Measurements from ENCODE around the gene RNF168.

DNA sequence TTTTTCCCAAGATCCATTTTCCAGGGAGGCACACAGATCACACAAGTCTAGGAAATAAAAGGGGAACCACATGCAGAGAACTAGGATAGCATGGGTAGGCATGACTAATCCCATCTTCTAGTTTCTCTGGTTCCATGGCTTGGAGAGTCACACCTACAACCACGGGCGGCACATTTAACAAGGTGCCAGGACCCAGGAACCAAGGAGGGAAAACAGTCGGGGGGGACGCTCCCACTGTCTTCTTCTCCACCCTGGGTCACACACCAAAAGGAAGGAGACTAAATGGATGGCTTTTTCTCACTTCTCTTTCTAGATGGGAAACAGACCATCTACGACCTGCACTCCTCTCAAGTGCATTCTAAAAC, 16.1 kb upstream of the RNF168 start:
- TF ChIP-seq, protein P1, sequence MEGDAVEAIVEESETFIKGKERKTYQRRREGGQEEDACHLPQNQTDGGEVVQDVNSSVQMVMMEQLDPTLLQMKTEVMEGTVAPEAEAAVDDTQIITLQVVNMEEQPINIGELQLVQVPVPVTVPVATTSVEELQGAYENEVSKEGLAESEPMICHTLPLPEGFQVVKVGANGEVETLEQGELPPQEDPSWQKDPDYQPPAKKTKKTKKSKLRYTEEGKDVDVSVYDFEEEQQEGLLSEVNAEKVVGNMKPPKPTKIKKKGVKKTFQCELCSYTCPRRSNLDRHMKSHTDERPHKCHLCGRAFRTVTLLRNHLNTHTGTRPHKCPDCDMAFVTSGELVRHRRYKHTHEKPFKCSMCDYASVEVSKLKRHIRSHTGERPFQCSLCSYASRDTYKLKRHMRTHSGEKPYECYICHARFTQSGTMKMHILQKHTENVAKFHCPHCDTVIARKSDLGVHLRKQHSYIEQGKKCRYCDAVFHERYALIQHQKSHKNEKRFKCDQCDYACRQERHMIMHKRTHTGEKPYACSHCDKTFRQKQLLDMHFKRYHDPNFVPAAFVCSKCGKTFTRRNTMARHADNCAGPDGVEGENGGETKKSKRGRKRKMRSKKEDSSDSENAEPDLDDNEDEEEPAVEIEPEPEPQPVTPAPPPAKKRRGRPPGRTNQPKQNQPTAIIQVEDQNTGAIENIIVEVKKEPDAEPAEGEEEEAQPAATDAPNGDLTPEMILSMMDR (IDR thresholded peaks at IDR 0.05; ENCODE audit: poor library complexity, severe bottlenecking): no peak
- TF ChIP-seq RAD21 (conservative IDR thresholded peaks at IDR 0.05) (no peak), EZH2 (IDR thresholded peaks at IDR 0.05; ENCODE audit: borderline replicate concordance, insufficient read depth, low read length, poor library complexity, severe bottlenecking) (no peak), REST (IDR thresholded peaks at IDR 0.05; ENCODE audit: borderline replicate concordance) (no peak)
